GM10266 (cell line): ENCODE data around the gene SKA3.
"Not testable (repeated sequence)": the region's sequence is repeated elsewhere in the genome, so short reads cannot be mapped to it uniquely, and the experiment has no call there.

Experiments used
- DNase-seq: peaks from one replicate; pipeline ENCODE4 v3.0.0; 2012; ENCODE audit errors: extremely low spot score
- TF ChIP-seq, protein P1 (sequence below): IDR thresholded peaks from 2 replicates; pipeline ENCODE4 v1.5.1; 2012; ENCODE audit warnings: mild to moderate bottlenecking, low read depth; ENCODE audit not compliant: control insufficient read depth, insufficient read depth; ENCODE audit errors: missing control alignments

Gene SKA3

DNA sequence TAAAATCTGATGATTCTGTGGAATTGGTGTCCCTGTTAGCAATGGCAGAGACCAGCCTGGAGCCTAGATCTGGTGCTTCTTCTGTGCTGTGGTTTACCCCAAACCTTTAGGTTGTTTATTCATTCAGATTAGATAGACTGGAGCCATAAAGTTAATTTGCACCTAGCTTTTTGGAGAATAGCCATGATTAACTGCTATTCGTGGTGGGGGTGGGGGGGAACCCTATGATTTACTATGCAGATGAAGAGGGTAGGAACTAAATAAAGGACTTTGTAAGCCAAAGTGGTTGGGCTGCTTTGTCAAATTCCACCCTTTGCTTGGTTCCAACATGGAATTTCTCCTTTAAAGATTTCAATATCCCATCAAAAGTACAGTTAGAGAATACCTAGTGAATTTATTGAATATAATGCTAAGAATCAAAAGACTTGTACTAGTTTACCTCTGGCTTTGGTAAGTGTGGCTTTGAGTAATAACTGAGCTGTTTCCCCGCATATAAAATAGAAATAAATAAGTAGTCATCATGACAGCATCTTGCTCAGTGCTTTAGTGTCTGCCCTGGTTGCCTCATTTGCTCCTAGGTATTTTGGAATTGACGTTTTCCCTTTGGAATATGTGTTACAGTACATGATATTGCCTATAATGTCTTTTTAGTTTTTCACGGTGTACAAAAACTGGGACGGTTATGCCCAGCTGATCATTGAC, 27.6 kb downstream of the SKA3 start:
- no peak for DNase-seq
- TF ChIP-seq, protein P1, sequence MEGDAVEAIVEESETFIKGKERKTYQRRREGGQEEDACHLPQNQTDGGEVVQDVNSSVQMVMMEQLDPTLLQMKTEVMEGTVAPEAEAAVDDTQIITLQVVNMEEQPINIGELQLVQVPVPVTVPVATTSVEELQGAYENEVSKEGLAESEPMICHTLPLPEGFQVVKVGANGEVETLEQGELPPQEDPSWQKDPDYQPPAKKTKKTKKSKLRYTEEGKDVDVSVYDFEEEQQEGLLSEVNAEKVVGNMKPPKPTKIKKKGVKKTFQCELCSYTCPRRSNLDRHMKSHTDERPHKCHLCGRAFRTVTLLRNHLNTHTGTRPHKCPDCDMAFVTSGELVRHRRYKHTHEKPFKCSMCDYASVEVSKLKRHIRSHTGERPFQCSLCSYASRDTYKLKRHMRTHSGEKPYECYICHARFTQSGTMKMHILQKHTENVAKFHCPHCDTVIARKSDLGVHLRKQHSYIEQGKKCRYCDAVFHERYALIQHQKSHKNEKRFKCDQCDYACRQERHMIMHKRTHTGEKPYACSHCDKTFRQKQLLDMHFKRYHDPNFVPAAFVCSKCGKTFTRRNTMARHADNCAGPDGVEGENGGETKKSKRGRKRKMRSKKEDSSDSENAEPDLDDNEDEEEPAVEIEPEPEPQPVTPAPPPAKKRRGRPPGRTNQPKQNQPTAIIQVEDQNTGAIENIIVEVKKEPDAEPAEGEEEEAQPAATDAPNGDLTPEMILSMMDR, result no peak

DNA sequence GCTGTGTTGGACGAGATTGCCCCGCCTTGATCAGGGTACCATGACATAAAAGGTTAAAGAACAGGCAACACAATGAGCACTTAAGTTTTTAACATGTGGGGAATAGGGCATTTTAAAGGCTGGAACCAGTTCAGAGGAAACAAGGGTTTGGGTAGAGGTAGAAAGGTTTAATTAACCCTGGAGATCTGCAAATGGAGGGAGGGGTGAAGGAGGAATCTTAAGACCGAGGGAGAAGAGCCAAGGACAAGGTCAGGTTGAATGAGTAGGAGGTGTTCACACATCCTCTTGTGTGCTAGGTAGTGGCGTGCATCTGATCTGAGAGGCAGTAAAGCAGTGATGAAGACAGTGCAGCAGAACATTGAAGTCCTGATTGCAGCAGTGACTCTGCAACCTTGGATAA, 28.5 kb downstream of the SKA3 start:
- TF ChIP-seq, protein P1, result no peak
- DNase-seq, result no peak

DNA sequence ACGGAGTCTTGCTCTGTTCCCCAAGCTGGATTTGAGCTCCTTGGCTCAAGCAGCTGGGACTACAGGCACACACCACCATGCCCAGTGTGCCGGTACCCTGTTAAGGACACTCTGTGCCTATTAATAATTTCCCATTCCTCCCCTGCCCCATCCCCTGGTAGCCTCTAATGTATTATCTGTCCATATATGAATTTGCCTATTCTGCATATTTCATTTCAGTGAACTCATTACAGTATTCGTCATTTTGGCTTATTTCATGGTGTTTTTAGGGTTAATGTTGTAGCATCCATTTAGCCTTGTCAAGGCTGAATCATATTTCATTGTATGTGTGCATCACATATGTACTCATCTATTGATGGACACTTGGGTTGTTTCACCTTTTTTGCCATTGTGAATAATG, 33.6 kb downstream of the SKA3 start:
- TF ChIP-seq, protein P1, result no peak
- no peak for DNase-seq

DNA sequence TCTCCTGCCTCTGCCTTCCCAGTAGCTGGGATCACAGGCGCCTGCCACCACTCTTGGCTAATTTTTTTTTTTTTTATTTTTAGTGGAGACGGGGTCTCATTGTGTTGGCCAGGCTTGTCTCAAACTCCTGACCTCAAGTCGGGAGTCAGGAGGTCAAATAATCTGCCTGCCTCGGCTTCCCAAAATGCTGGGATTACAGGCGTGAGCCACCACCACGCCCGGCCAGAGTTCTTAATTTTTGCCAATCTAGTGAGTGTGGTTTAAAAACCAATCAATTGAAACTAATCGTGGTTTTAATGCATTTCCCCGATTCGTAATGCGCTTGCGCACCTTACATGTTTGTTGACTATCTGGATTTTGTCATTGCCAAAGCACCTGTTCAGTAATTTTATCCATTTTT, 37.0 kb downstream of the SKA3 start:
- DNase-seq, result no peak
- TF ChIP-seq, protein P1, result no peak

DNA sequence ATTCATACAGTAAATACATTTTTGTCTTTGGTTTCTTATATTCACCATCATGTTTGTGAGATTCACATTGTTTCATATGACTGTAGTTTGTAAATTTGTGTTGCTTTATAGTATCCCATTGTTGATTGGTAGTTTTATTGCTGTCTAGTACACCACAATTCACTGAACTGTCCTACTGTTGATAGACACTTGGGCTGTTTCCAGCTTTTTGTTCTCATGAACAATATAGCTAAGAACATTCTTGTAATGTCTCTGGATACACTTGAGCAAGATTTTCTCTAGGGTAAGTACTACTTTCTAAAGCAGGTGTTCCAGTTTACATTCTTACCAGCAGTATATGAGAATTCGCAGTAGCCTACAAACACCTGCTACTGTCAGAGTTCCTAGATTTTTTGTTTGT, 37.8 kb downstream of the SKA3 start:
- no peak for DNase-seq
- TF ChIP-seq, protein P1, result no peak

DNA sequence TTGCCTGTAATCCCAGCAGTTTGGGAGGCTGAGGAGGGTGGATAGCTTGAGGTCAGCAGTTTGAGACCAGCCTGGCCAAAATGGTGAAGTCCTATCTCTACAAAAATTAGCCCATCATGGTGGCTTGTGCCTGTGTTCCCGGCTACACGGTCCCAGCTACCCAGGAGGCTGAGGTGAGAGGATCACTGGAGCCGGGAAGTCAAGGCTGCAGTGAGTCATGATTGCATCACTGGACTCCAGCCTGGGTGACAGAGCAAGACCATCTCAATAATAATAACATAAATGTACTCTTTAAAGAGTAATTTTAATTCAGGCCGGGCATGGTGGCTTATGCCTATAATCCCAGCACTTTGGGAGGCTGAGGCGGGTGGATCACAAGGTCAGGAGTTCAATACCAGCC, 38.7 kb downstream of the SKA3 start:
- no peak for DNase-seq
- TF ChIP-seq, protein P1, result no peak

DNA sequence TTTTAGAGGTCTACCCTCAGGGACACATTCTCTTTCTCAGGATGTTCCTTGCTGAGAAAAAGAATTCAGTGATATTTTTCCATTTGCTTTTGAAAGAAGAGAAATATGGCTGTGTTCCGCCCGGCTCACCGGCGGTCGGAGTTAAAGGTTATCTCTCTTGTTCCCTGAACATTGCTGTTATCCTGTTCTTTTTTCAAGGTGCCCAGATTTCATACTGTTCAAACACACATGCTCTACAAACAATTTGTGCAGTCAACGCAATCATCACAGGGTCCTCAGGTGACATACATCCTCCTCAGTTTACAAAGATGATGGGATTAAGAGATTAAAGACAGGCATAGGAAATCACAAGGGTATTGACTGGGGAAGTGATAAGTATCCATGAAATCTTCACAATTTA, 40.5 kb downstream of the SKA3 start:
- not testable (repeated sequence) for DNase-seq

DNA sequence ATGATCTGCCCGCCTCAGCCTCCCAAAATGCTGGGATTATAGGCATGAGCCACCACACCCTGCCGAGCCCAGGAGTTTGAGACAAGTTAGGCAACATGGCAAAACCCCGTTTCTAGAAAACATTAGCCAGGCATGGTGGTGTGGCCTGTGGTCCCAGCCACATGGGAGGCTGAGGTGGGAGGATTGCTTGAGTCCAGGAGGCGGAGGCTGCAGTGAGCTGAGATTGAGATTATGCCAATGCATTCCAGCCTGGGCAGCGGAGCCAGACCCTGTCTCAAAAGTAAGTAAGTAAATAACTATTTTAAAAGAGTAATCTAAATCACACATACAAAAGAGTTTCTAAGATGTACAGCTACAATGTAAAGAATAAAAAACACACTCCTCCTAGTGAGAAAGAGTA, 41.9 kb downstream of the SKA3 start:
- TF ChIP-seq, protein P1, result no peak

More for the DNA sequence above, 41.9 kb downstream of the SKA3 start:
- DNase-seq, result no peak
